Stimulated activated effector memory CD8-positive, alpha-beta T cell treated with anti-CD3 and anti-CD28 coated beads, Interleukin-12 subunit alpha, Interleukin-12 subunit beta, amount 100 ng/mL, for 72 hours (primary cell): Measurements from ENCODE around the gene GTF3C1.
A peak's percentile ranks its signal among the peaks of the same experiment; 100 is the strongest.

Source experiments
- ATAC-seq: fragments of 150-1000 bp; cut with Tn5 transposase; 2 replicates; pipeline ENCODE4 v1.10.0; 2021
- DNase-seq, 2 donors: peaks; one replicate each; pipeline ENCODE4 v3.0.0; 2021 to 2022; ENCODE audit warnings: low spot score in 2 of 2
- H3K27ac Mint-ChIP-seq: one replicate; pipeline ENCODE4 v1.8.0; 2022; ENCODE audit warnings: mild to moderate bottlenecking, mixed read lengths
- H3K36me3 Mint-ChIP-seq: one replicate; pipeline ENCODE4 v1.8.0; 2022; ENCODE audit warnings: mild to moderate bottlenecking, mixed read lengths
- H3K4me1 Mint-ChIP-seq: one replicate; pipeline ENCODE4 v1.8.0; 2022; ENCODE audit warnings: mixed read lengths
- H3K4me3 Mint-ChIP-seq: one replicate; pipeline ENCODE4 v1.8.0; 2022; ENCODE audit warnings: mild to moderate bottlenecking, mixed read lengths
- H3K9me3 Mint-ChIP-seq: one replicate; pipeline ENCODE4 v1.8.0; 2022; ENCODE audit warnings: mixed read lengths

GTF3C1 gene

GRCh38 chr16:27431773-27432532 lies 117.8 kb downstream of the GTF3C1 start:
- Mint-ChIP-seq H3K4me1 (peaks cover 45% of the 10 kb centered on the region), H3K36me3 (peaks cover 96% of the 10 kb centered on the region), H3K4me3 (no peak overlapping the region), H3K27ac (no peak overlapping the region), H3K9me3 (no peaks in the 10 kb centered on the region)
- ATAC-seq: peak; percentile 60
- DNase-seq: peak in 1 of 2 donors; percentile 46

DNA sequence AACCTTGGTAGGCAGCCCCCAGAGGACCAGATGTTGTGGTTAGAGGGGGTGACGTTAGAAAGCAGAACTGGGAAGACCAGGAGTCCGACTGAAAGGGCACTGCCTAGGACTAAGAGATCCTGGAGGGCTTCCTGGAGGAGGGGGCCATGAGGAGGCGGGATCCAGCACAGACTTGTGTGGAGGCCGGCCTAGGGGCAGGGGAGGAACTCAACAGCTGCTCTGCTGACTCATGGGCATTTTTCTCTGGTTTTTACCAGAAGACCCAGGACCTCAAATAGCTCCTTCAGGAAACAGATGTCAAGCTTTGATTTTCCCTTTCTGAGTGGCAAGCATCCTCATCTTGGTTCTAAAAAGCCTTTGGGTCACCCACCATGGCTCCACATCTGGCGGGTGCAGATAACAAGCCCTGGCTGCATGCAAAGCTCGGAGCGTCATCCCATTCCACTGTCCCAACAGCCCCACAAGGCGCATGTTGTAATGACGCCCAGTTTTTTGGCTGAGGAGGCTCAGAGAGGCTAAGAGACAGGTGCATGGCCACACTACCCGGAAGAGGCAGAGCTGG lies 118.7 kb downstream of the GTF3C1 start:
- H3K4me1 Mint-ChIP-seq: peaks cover 51% of the 10 kb centered on the region
- H3K27ac Mint-ChIP-seq: peak overlapping the region; percentile 56
- no peak overlapping the region for H3K4me3 Mint-ChIP-seq
- ATAC-seq (no peak), DNase-seq (peak in 1 of 2 donors; percentile 51)
- no peaks in the 10 kb centered on the region for H3K9me3 Mint-ChIP-seq
- H3K36me3 Mint-ChIP-seq: peaks cover 96% of the 10 kb centered on the region

- H3K36me3 Mint-ChIP-seq: peaks cover 96% of the 10 kb centered on the region
- peaks cover 53% of the 10 kb centered on the region for H3K4me1 Mint-ChIP-seq
- no peaks in the 10 kb centered on the region for H3K9me3 Mint-ChIP-seq
- H3K4me3 Mint-ChIP-seq: no peak overlapping the region
- ATAC-seq (no peak), DNase-seq (no peak)
- H3K27ac Mint-ChIP-seq: peak overlapping the region; percentile 56
Measured at GRCh38 chr16:27430512-27430911, 119.2 kb downstream of the GTF3C1 start.

DNA sequence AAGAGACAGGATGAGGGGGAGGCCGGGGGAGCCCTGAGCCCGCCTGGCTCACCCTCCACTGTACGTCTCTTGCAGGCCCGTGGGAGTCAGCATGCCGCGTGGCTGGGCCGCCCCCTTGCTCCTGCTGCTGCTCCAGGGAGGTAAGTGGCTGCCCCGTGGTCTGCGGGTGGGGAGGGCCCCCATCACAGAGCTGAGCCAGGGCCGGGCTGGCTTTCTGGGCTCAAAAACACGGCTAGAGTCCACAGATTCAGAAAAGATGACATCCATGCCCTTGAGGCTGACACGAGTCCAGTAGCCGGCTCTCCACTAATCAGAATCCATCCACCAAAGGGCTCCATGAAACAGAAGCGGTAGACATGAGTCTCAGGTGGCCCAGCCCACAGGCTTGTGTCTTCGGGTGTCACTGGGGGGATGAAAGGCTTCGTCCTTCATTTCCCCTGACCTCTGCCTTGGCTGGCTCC lies 119.7 kb downstream of the GTF3C1 start:
- peak overlapping the region; percentile 56 for H3K27ac Mint-ChIP-seq
- H3K36me3 Mint-ChIP-seq: peaks cover 96% of the 10 kb centered on the region
- DNase-seq (peak in 1 of 2 donors; percentile 47), ATAC-seq (no peak)
- peaks cover 57% of the 10 kb centered on the region for H3K4me1 Mint-ChIP-seq
- no peaks in the 10 kb centered on the region for H3K9me3 Mint-ChIP-seq
- H3K4me3 Mint-ChIP-seq: no peak overlapping the region

DNA sequence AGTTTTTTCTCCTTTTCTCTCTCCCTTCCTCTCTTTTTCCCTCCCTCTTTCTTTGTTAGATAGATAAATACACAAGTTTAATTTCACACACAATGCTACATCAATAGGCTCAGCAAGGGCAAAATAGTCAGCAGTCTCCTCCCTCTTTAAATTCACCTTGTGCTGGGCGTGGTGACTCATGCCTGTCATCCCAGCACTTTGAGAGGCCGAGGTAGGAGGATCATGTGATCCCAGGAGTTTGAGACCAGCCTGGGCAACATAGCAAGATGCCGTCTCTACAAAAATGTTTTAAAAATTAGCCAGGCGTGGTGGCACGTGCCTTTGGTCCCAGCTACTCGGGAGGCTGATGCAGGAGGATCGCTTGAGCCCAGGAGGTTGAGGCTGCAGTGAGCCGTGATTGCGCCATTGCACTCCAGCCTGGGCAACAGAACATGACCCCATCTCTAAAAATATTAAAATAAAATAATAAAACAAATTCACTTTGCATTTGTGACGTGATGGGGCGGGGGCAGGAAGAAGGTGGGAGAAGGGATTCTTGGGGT lies 120.3 kb downstream of the GTF3C1 start:
- peak overlapping the region; percentile 56 for H3K27ac Mint-ChIP-seq
- no peaks in the 10 kb centered on the region for H3K9me3 Mint-ChIP-seq
- peaks cover 63% of the 10 kb centered on the region for H3K4me1 Mint-ChIP-seq
- H3K4me3 Mint-ChIP-seq: no peak overlapping the region
- peak in 1 of 2 donors; percentile 26 for DNase-seq
- ATAC-seq: no peak
- peaks cover 96% of the 10 kb centered on the region for H3K36me3 Mint-ChIP-seq

DNA sequence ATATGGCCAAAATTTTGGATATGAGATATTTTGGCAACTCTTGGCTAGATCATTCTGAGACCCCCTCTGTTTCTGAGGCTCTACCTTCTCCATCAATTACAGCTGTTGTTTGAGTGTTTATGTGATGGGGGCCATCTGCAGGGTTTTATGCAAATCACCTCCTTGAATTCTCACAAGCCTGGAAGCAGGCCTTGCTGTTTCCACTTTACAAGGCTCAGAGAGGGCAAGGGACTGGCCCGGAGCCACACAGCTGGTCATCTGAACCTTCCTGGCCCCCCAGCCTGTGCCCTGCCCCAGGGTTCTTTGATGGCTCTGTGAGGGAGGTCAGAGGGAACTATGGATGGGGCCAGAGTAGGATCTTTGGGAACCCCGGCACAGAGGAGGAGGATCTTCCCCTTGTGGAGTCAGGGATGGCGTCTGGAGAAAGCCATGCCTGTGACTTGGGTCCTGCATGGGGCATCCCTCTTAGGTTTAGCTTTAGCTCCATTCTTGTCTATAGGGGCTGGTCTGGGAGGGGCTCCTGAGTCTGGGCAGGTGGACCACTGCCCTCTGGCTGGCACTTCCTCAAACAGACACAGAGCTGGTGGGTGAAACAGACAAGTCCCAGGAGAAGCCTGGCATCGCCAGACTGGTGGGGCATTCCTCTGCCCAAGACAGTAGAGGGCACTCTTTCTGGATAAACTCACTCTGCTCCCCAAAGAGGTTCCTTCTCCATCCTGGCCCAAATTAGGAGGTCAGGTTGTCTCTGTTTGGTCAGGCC lies 121.5 kb downstream of the GTF3C1 start:
- Mint-ChIP-seq H3K9me3 (no peaks in the 10 kb centered on the region), H3K36me3 (peaks cover 96% of the 10 kb centered on the region), H3K27ac (peak overlapping the region; percentile 20), H3K4me3 (no peak overlapping the region), H3K4me1 (peaks cover 74% of the 10 kb centered on the region)
- no peak for ATAC-seq
- peak in 1 of 2 donors; percentile 46 for DNase-seq

- H3K36me3 Mint-ChIP-seq: peaks cover 96% of the 10 kb centered on the region
- DNase-seq: peak in 1 of 2 donors; percentile 43
- no peaks in the 10 kb centered on the region for H3K9me3 Mint-ChIP-seq
- H3K4me1 Mint-ChIP-seq: peaks cover 68% of the 10 kb centered on the region
- H3K27ac Mint-ChIP-seq: peak overlapping the region; percentile 87
- H3K4me3 Mint-ChIP-seq: peak overlapping the region; percentile 48
- no peak for ATAC-seq
Measured at GRCh38 chr16:27427538-27427937, 122.2 kb downstream of the GTF3C1 start.

- H3K4me3 Mint-ChIP-seq: peak overlapping the region; percentile 48
- ATAC-seq (peak; percentile 99), DNase-seq (peak; percentile 60 to 84)
- H3K36me3 Mint-ChIP-seq: peaks cover 96% of the 10 kb centered on the region
- peak overlapping the region; percentile 87 for H3K27ac Mint-ChIP-seq
- peaks cover 6% of the 10 kb centered on the region for H3K9me3 Mint-ChIP-seq
- H3K4me1 Mint-ChIP-seq: peaks cover 66% of the 10 kb centered on the region
Measured at GRCh38 chr16:27426423-27427408, 123.0 kb downstream of the GTF3C1 start.

DNA sequence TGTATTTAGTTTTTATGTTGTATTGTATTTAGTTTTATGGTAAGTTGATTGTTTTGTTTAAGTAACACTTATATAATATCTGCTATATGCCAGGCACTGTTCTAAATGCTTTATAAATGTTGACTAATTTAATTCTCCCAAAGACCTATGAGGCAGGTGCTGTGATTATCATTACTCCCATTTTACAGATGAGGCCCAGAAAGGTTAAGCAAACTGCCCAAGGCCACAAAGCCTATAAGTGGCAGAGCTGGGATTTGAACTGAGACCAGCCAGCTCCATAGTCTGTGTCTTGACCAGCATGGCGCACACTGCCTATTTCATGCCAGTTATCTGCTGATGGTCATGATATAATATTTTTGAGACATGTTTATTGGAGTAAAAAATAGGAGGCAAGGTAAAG lies 123.8 kb downstream of the GTF3C1 start:
- H3K36me3 Mint-ChIP-seq: peaks cover 96% of the 10 kb centered on the region
- H3K9me3 Mint-ChIP-seq: peaks cover 7% of the 10 kb centered on the region
- H3K4me1 Mint-ChIP-seq: peaks cover 66% of the 10 kb centered on the region
- ATAC-seq (no peak), DNase-seq (no peak)
- peak overlapping the region; percentile 87 for H3K27ac Mint-ChIP-seq
- peak overlapping the region; percentile 48 for H3K4me3 Mint-ChIP-seq

GRCh38 chr16:27424772-27425498 lies 124.8 kb downstream of the GTF3C1 start:
- ATAC-seq (no peak), DNase-seq (peak in 1 of 2 donors; percentile 46)
- Mint-ChIP-seq H3K4me3 (no peak overlapping the region), H3K9me3 (peaks cover 12% of the 10 kb centered on the region), H3K36me3 (peaks cover 96% of the 10 kb centered on the region), H3K27ac (no peak overlapping the region), H3K4me1 (peaks cover 63% of the 10 kb centered on the region)

DNA sequence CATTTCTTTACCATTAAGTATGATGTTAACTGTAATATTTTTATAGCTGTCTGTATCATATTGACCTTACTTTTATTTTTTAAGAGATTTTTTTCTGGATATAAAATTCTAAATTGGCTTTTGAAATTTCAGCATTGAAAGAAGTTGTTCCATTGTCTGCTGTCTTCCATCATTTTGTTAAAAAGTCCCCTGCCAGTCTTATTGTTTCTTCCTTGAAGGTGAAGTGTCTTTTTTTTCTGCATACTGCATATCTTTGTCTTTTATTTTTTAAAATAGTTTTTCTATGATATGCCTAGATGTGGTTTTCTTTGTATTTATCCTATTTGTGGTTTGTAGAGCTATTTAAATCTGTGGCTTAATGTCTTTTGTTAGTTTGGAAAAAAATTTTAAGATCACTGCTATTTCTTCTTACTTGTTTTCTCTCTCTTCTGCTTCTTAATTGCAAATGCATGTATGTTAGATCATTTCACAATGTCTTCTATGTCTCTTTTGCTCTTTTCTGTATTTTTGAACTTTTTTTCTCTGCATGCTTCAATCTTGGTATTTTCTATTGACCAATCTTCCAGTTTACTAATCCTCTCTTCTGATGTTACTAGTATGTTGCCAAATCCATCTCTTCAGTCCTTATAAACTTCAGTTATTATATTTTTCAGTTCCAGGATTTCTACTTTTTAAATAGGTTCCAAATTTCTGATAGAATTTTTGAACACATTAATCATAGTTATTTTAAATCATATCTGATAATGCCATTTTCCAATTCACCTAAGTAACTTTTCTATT lies 127.6 kb downstream of the GTF3C1 start:
- Mint-ChIP-seq H3K27ac (no peak overlapping the region), H3K9me3 (peaks cover 12% of the 10 kb centered on the region), H3K36me3 (peaks cover 99% of the 10 kb centered on the region), H3K4me3 (no peak overlapping the region), H3K4me1 (peaks cover 61% of the 10 kb centered on the region)
- DNase-seq (no peak), ATAC-seq (no peak)

GRCh38 chr16:27417047-27417671 lies 132.6 kb downstream of the GTF3C1 start:
- Mint-ChIP-seq H3K4me1 (peaks cover 64% of the 10 kb centered on the region), H3K9me3 (peaks cover 11% of the 10 kb centered on the region), H3K27ac (peak overlapping the region; percentile 89), H3K36me3 (peaks cover 99% of the 10 kb centered on the region), H3K4me3 (peak overlapping the region; percentile 48)
- peak in 1 of 2 donors; percentile 72 for DNase-seq
- ATAC-seq: peak; percentile 99
